ENCODE measurements around the gene NAP1L4. TPM values are rescaled to one million over a fixed set of nuclear protein-coding genes. Genes with fewer than 3 reads are reported as not detected.

Gene NAP1L4
- total RNA-seq, 1 experiment from 2014 or later, result 189 TPM

GRCh38 chr11:3011891-3012885 lies 20.1 kb upstream of the NAP1L4 start:
- no peak overlapping the region for H3K4me3 Mint-ChIP-seq
- CTCF ChIA-PET, result interaction anchor here (1.2 kb wide), 1 partner anchor 83 kb away, joined by 5 read pairs; the partner anchor contains the start of gene PHLDA2
- H3K27ac Mint-ChIP-seq, result no peak overlapping the region
- no peak for ATAC-seq
- H3K36me3 Mint-ChIP-seq, result peaks cover 55% of the 10 kb centered on the region
- no peak for DNase-seq (ENCODE audit: low spot score)
- POLR2A ChIA-PET, result interaction anchor here (0.7 kb wide), 1 partner anchor 43 kb away, joined by 7 read pairs; no protein-coding TSS in a partner anchor
- H3K27me3 Mint-ChIP-seq (ENCODE audit: low read depth), result no peaks in the 10 kb centered on the region
- no peaks in the 10 kb centered on the region for H3K9me3 Mint-ChIP-seq
- H3K4me1 Mint-ChIP-seq, result no peaks in the 10 kb centered on the region
- TF ChIP-seq ZNF219 (CRISPR knock-in tag; IDR thresholded peaks at IDR 0.05; ENCODE audit: borderline replicate concordance), result no peak
- no peak for TF ChIP-seq ZNF671 (CRISPR knock-in tag; IDR thresholded peaks at IDR 0.05)

- Mint-ChIP-seq H3K4me1 (no peaks in the 10 kb centered on the region), H3K27me3 (ENCODE audit: low read depth) (no peaks in the 10 kb centered on the region), H3K27ac (no peak overlapping the region), H3K36me3 (peaks cover 47% of the 10 kb centered on the region), H3K4me3 (no peak overlapping the region), H3K9me3 (no peaks in the 10 kb centered on the region)
- ATAC-seq (no peak), DNase-seq (ENCODE audit: low spot score) (no peak)
- TF ChIP-seq TEAD4 (CRISPR knock-in tag; IDR thresholded peaks at IDR 0.05) (no peak), PREB (CRISPR knock-in tag; IDR thresholded peaks at IDR 0.05; ENCODE audit: borderline replicate concordance) (no peak), ATF2 (CRISPR knock-in tag; IDR thresholded peaks at IDR 0.05; ENCODE audit: borderline replicate concordance, low read depth) (no peak)
- ChIA-PET POLR2A (interaction anchor here (0.6 kb wide), 1 partner anchor 10 kb away, joined by 4 read pairs; no protein-coding TSS in a partner anchor), CTCF (interaction anchor here (2.3 kb wide), 1 partner anchor 81 kb away, joined by 5 read pairs; no protein-coding TSS in a partner anchor)
Observed at GRCh38 chr11:3010521-3011275, 18.6 kb upstream of the NAP1L4 start.

- ChIA-PET POLR2A (no interaction called here), CTCF (interaction anchor here (1.9 to 2.3 kb wide), 2 partner anchors 11 to 82 kb away, joined by 4 to 5 read pairs; no protein-coding TSS in a partner anchor)
- Mint-ChIP-seq H3K27me3 (ENCODE audit: low read depth) (no peaks in the 10 kb centered on the region), H3K36me3 (peaks cover 43% of the 10 kb centered on the region), H3K4me3 (no peak overlapping the region), H3K9me3 (no peaks in the 10 kb centered on the region), H3K4me1 (no peaks in the 10 kb centered on the region), H3K27ac (no peak overlapping the region)
- no peak for ATAC-seq
- DNase-seq (ENCODE audit: low spot score), result no peak
- TF ChIP-seq STAT6 (CRISPR knock-in tag; conservative IDR thresholded peaks at IDR 0.05; ENCODE audit: low read depth), result no peak
- TF ChIP-seq CREB1 (CRISPR knock-in tag; IDR thresholded peaks at IDR 0.05), result no peak
- TF ChIP-seq FOXJ3 (CRISPR knock-in tag; IDR thresholded peaks at IDR 0.05; ENCODE audit: borderline replicate concordance), result no peak
- no peak for TF ChIP-seq EMX1 (CRISPR knock-in tag; IDR thresholded peaks at IDR 0.05)
- TF ChIP-seq USF2 (CRISPR knock-in tag; IDR thresholded peaks at IDR 0.05), result no peak
- no peak for TF ChIP-seq MXD4 (CRISPR knock-in tag; IDR thresholded peaks at IDR 0.05; ENCODE audit: borderline replicate concordance)
- no peak for TF ChIP-seq ESRRA (CRISPR knock-in tag; IDR thresholded peaks at IDR 0.05; ENCODE audit: borderline replicate concordance)
- no peak for TF ChIP-seq ATF6 (CRISPR knock-in tag; IDR thresholded peaks at IDR 0.05)
- TF ChIP-seq ZNF219 (CRISPR knock-in tag; IDR thresholded peaks at IDR 0.05; ENCODE audit: borderline replicate concordance), result no peak
- TF ChIP-seq FOXP4 (CRISPR knock-in tag; IDR thresholded peaks at IDR 0.05), result no peak
- no peak for TF ChIP-seq PRRX2 (CRISPR knock-in tag; IDR thresholded peaks at IDR 0.05)
- TF ChIP-seq ATF3 (CRISPR knock-in tag; conservative IDR thresholded peaks at IDR 0.05), result no peak
- no peak for TF ChIP-seq ZBTB21 (CRISPR knock-in tag; IDR thresholded peaks at IDR 0.05; ENCODE audit: borderline replicate concordance)
Observed at GRCh38 chr11:3010004-3010403, 17.9 kb upstream of the NAP1L4 start.

All from WTC11 (cell line).